ENCODE results near the gene HS3ST2.

Gene HS3ST2

DNA sequence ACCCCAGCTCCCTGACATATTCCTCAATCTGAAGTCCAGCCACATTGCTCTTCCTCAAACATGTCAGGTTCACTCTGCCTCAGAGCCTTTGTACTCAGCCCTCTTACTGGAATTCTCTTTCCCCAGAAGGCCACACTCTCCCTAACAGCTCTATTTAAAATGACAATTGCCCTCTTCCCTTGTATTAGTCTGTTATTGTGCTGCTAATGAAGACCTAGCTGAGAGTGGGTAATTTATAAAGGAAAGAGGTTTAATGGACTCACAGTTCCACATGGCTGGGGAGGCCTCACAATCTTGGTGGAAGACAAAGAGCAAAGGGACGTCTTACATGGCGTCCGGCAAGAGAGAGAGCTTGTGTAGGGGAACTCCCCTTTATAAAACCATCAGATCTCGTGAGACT, 46.0 kb downstream of the HS3ST2 start:
- Histone ChIP-seq H3F3A (ENCODE audit: insufficient read depth) (no peaks in the 10 kb centered on the region), H3K79me2 (ENCODE audit: insufficient read depth, low read length) (no peaks in the 10 kb centered on the region), H3K9ac (ENCODE audit: low read length) (no peak overlapping the region), H2AFZ (ENCODE audit: low read depth, low read length, severe bottlenecking) (no peak overlapping the region), H3K27ac (ENCODE audit: low read depth, low read length) (no peak overlapping the region), H3K9me2 (replicated peaks; ENCODE audit: insufficient read depth, low read length) (no peaks in the 10 kb centered on the region), H3K4me2 (ENCODE audit: low read depth, low read length, poor library complexity, severe bottlenecking) (no peak overlapping the region), H3K36me3 (ENCODE audit: low read length) (no peaks in the 10 kb centered on the region), H3K27me3 (ENCODE audit: low read length) (no peaks in the 10 kb centered on the region), H4K20me1 (ENCODE audit: low read depth, low read length) (no peaks in the 10 kb centered on the region), H3K4me3 (ENCODE audit: insufficient read depth, low read length, poor library complexity, severe bottlenecking) (no peak overlapping the region), H3K9me3 (ENCODE audit: insufficient read depth, low read length) (no peaks in the 10 kb centered on the region)
- no peak for TF ChIP-seq EZH2phosphoT487 (conservative IDR thresholded peaks at IDR 0.05; ENCODE audit: low read length)
- TF ChIP-seq, protein P1, sequence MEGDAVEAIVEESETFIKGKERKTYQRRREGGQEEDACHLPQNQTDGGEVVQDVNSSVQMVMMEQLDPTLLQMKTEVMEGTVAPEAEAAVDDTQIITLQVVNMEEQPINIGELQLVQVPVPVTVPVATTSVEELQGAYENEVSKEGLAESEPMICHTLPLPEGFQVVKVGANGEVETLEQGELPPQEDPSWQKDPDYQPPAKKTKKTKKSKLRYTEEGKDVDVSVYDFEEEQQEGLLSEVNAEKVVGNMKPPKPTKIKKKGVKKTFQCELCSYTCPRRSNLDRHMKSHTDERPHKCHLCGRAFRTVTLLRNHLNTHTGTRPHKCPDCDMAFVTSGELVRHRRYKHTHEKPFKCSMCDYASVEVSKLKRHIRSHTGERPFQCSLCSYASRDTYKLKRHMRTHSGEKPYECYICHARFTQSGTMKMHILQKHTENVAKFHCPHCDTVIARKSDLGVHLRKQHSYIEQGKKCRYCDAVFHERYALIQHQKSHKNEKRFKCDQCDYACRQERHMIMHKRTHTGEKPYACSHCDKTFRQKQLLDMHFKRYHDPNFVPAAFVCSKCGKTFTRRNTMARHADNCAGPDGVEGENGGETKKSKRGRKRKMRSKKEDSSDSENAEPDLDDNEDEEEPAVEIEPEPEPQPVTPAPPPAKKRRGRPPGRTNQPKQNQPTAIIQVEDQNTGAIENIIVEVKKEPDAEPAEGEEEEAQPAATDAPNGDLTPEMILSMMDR (IDR thresholded peaks at IDR 0.05; ENCODE audit: insufficient read depth, low read length, poor library complexity, severe bottlenecking), result no peak

DNA sequence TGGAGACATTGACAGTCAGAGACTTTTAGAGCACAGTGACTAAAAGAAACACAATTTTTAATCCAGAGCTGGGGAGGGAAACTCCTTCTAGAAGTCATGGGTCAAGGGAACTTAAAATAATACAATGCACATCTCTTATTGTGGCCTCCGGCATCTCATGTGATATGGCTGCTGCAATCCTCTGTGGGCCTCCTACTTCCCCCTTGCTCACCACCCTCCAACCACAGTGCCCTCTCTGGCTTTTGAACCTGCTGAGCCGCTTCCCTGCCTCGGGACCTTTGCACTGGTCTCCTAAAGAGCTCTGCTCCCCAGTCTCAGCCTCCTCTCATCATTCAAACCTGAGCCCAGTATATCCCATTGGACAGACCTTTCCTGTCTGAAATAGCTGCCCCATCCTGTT, 47.6 kb downstream of the HS3ST2 start:
- Histone ChIP-seq H3K27me3 (ENCODE audit: low read length) (no peaks in the 10 kb centered on the region), H4K20me1 (ENCODE audit: low read depth, low read length) (no peaks in the 10 kb centered on the region), H3F3A (ENCODE audit: insufficient read depth) (no peaks in the 10 kb centered on the region), H3K4me2 (ENCODE audit: low read depth, low read length, poor library complexity, severe bottlenecking) (no peak overlapping the region), H3K9me3 (ENCODE audit: insufficient read depth, low read length) (no peaks in the 10 kb centered on the region), H3K4me3 (ENCODE audit: insufficient read depth, low read length, poor library complexity, severe bottlenecking) (no peak overlapping the region), H3K36me3 (ENCODE audit: low read length) (no peaks in the 10 kb centered on the region), H3K27ac (ENCODE audit: low read depth, low read length) (no peak overlapping the region), H2AFZ (ENCODE audit: low read depth, low read length, severe bottlenecking) (no peak overlapping the region), H3K9ac (ENCODE audit: low read length) (no peak overlapping the region), H3K9me2 (replicated peaks; ENCODE audit: insufficient read depth, low read length) (no peaks in the 10 kb centered on the region), H3K79me2 (ENCODE audit: insufficient read depth, low read length) (no peaks in the 10 kb centered on the region)
- TF ChIP-seq, protein P1 (IDR thresholded peaks at IDR 0.05; ENCODE audit: insufficient read depth, low read length, poor library complexity, severe bottlenecking), result no peak
- TF ChIP-seq EZH2phosphoT487 (conservative IDR thresholded peaks at IDR 0.05; ENCODE audit: low read length), result no peak

DNA sequence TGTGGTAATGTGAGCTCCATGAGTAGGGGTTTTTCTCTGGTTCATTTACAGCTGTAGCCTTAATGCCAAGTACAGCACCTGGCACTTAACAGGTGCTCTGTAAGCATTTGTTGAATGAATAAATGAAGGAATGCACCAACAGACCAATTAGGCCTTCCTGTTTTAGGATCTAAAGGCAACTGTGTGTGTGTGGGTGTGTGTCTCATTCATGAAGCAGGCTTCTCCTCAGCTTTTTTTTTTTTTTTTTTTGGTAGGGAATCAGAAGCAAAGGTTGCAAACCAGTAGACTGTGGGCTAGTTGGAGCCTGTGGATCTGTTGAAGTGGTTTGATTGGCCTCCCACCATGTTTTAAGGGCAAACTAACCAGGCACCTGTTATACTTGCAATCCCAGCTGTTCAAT, 48.1 kb downstream of the HS3ST2 start:
- no peak overlapping the region for H3K9ac ChIP-seq (ENCODE audit: low read length)
- H3K9me2 ChIP-seq (replicated peaks; ENCODE audit: insufficient read depth, low read length), result no peaks in the 10 kb centered on the region
- H3F3A ChIP-seq (ENCODE audit: insufficient read depth), result no peaks in the 10 kb centered on the region
- H3K36me3 ChIP-seq (ENCODE audit: low read length), result no peaks in the 10 kb centered on the region
- no peaks in the 10 kb centered on the region for H3K79me2 ChIP-seq (ENCODE audit: insufficient read depth, low read length)
- H3K9me3 ChIP-seq (ENCODE audit: insufficient read depth, low read length), result no peaks in the 10 kb centered on the region
- no peak overlapping the region for H3K4me3 ChIP-seq (ENCODE audit: insufficient read depth, low read length, poor library complexity, severe bottlenecking)
- no peak overlapping the region for H3K4me2 ChIP-seq (ENCODE audit: low read depth, low read length, poor library complexity, severe bottlenecking)
- H3K27me3 ChIP-seq (ENCODE audit: low read length), result no peaks in the 10 kb centered on the region
- no peak overlapping the region for H2AFZ ChIP-seq (ENCODE audit: low read depth, low read length, severe bottlenecking)
- no peak for TF ChIP-seq EZH2phosphoT487 (conservative IDR thresholded peaks at IDR 0.05; ENCODE audit: low read length)
- TF ChIP-seq, protein P1 (IDR thresholded peaks at IDR 0.05; ENCODE audit: insufficient read depth, low read length, poor library complexity, severe bottlenecking), result no peak
- H4K20me1 ChIP-seq (ENCODE audit: low read depth, low read length), result no peaks in the 10 kb centered on the region
- no peak overlapping the region for H3K27ac ChIP-seq (ENCODE audit: low read depth, low read length)
